ENCODE measurements around the gene DLGAP4. TPM values are rescaled to one million over a fixed set of nuclear protein-coding genes. Genes with fewer than 3 reads are reported as not detected.

Gene DLGAP4
- total and polyA plus RNA-seq, 9 of the 15 experiments (the other 6 are each of a cell fraction or from before 2014, with no cell fraction given): 0.31 to 34.1 (median 4.5) TPM

GRCh38 chr20:36569847-36570429 is 263.8 kb downstream of the DLGAP4 start (continued):
- TF ChIP-seq, protein P1, sequence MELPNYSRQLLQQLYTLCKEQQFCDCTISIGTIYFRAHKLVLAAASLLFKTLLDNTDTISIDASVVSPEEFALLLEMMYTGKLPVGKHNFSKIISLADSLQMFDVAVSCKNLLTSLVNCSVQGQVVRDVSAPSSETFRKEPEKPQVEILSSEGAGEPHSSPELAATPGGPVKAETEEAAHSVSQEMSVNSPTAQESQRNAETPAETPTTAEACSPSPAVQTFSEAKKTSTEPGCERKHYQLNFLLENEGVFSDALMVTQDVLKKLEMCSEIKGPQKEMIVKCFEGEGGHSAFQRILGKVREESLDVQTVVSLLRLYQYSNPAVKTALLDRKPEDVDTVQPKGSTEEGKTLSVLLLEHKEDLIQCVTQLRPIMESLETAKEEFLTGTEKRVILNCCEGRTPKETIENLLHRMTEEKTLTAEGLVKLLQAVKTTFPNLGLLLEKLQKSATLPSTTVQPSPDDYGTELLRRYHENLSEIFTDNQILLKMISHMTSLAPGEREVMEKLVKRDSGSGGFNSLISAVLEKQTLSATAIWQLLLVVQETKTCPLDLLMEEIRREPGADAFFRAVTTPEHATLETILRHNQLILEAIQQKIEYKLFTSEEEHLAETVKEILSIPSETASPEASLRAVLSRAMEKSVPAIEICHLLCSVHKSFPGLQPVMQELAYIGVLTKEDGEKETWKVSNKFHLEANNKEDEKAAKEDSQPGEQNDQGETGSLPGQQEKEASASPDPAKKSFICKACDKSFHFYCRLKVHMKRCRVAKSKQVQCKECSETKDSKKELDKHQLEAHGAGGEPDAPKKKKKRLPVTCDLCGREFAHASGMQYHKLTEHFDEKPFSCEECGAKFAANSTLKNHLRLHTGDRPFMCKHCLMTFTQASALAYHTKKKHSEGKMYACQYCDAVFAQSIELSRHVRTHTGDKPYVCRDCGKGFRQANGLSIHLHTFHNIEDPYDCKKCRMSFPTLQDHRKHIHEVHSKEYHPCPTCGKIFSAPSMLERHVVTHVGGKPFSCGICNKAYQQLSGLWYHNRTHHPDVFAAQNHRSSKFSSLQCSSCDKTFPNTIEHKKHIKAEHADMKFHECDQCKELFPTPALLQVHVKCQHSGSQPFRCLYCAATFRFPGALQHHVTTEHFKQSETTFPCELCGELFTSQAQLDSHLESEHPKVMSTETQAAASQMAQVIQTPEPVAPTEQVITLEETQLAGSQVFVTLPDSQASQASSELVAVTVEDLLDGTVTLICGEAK (IDR thresholded peaks at IDR 0.05): no peak
- TF ChIP-seq, protein P1 (CRISPR knock-in tag; IDR thresholded peaks at IDR 0.05): no peak
- TF ChIP-seq KDM4B (IDR thresholded peaks at IDR 0.05; ENCODE audit: borderline replicate concordance in 2 of 2, low read depth in 1 of 2): no peak
- no peak for TF ChIP-seq FOXP4 (CRISPR knock-in tag; IDR thresholded peaks at IDR 0.05; ENCODE audit: borderline replicate concordance)
- peak; percentile 29; the same call in 1 of the 2 replicates for TF ChIP-seq ZEB2 (IDR thresholded peaks at IDR 0.05)
- no peak for TF ChIP-seq ZNF24 (IDR thresholded peaks at IDR 0.05)
- no peak for TF ChIP-seq MTA3 (IDR thresholded peaks at IDR 0.05; ENCODE audit: borderline replicate concordance)
- peak; percentile 80 for TF ChIP-seq SMAD4 (CRISPR knock-in tag; conservative IDR thresholded peaks at IDR 0.05)
- no peak for TF ChIP-seq AFF1 (IDR thresholded peaks at IDR 0.05; ENCODE audit: low read depth in 1 of 2, partially characterized antibody in 2 of 2)
- TF ChIP-seq GTF2A2 (tag; IDR thresholded peaks at IDR 0.05): no peak
- TF ChIP-seq ZNF699 (CRISPR knock-in tag; IDR thresholded peaks at IDR 0.05; ENCODE audit: insufficient replicate concordance): no peak
- TF ChIP-seq NBN (IDR thresholded peaks at IDR 0.05; ENCODE audit: low read depth): no peak
- TF ChIP-seq STAT5A (IDR thresholded peaks at IDR 0.05; ENCODE audit: borderline replicate concordance, low read length): no peak

Data from K562 (cell line).